GM12875 (cell line): ENCODE measurements around the gene ADGRV1.

Experiments used
- H3K4me3 ChIP-seq: one replicate; pipeline ENCODE4 v1.5.1; 2011; ENCODE audit warnings: low read depth, low read length, control low read depth
- CTCF ChIP-seq: IDR thresholded peaks from 2 replicates; pipeline ENCODE4 v1.5.1; 2011; ENCODE audit warnings: low read depth, mild to moderate bottlenecking, control low read depth, inconsistent platforms, low read length, moderate library complexity, borderline replicate concordance; ENCODE audit not compliant: insufficient read depth

The ADGRV1 gene

GRCh38 chr5:90551376-90551775 is 7.2 kb upstream of the ADGRV1 start:
- H3K4me3 ChIP-seq: no peak overlapping the region
- no peak for TF ChIP-seq CTCF

- TF ChIP-seq CTCF: no peak
- H3K4me3 ChIP-seq: no peak overlapping the region
Observed at GRCh38 chr5:90553711-90554110, 4.9 kb upstream of the ADGRV1 start.

GRCh38 chr5:90554358-90555006 is 4.1 kb upstream of the ADGRV1 start:
- no peak for TF ChIP-seq CTCF
- no peak overlapping the region for H3K4me3 ChIP-seq

- no peak for TF ChIP-seq CTCF
- no peak overlapping the region for H3K4me3 ChIP-seq
Observed at GRCh38 chr5:90555666-90556065, 2.9 kb upstream of the ADGRV1 start.

- no peak overlapping the region for H3K4me3 ChIP-seq
- no peak for TF ChIP-seq CTCF
Observed at GRCh38 chr5:90557391-90557790, 1.2 kb upstream of the ADGRV1 start.

GRCh38 chr5:90557871-90558270 is 726 bp upstream of the ADGRV1 start:
- no peak overlapping the region for H3K4me3 ChIP-seq
- TF ChIP-seq CTCF: no peak

- H3K4me3 ChIP-seq: no peak overlapping the region
- TF ChIP-seq CTCF: no peak
Observed at GRCh38 chr5:90560771-90561170, 2.2 kb downstream of the ADGRV1 start.
